Breast epithelium (tissue), 4 donors: ENCODE results near the gene CNKSR3. TPM values are rescaled to one million over a fixed set of nuclear protein-coding genes. Genes with fewer than 3 reads are reported as not detected.

Source experiments
- DNase-seq, 2 donors: peaks; one replicate each; pipeline ENCODE4 v3.0.0-alpha.2; 2019; ENCODE audit warnings: low spot score in 2 of 2
- H3K27ac ChIP-seq, 2 donors: fragments of 200-600 bp; sonication (generic) in 1 of 2; one replicate each; pipeline ENCODE4 v1.5.1; 2016 to 2019; ENCODE audit warnings: mild to moderate bottlenecking in 1 of 2
- H3K27me3 ChIP-seq, 2 donors: fragments of 200-600 bp; sonication (generic) in 1 of 2; one replicate each; pipeline versions ENCODE4 v1.5.1 to v1.6.0; 2017 to 2019; ENCODE audit warnings: control low read depth in 1 of 2, mild to moderate bottlenecking in 1 of 2
- H3K36me3 ChIP-seq: fragments of 200-600 bp; one replicate; pipeline ENCODE4 v1.5.1; 2019
- H3K4me1 ChIP-seq, 2 donors: fragments of 200-600 bp; sonication (generic); one replicate each; pipeline ENCODE4 v1.5.1; 2016 to 2019; ENCODE audit warnings: control low read depth in 1 of 2
- H3K4me3 ChIP-seq, 3 donors: fragments of 200-600 bp; sonication (generic); 1 replicate in 2 of 3; 2 replicates in 1 of 3; pipeline ENCODE4 v1.5.1; 2016 to 2019; ENCODE audit warnings: mild to moderate bottlenecking in 3 of 3, moderate library complexity in 2 of 3
- H3K9me3 ChIP-seq, 2 donors: fragments of 200-600 bp; sonication (generic) in 1 of 2; one replicate each; pipeline ENCODE4 v1.5.1; 2016 to 2019; ENCODE audit warnings: control low read depth in 1 of 2
- POLR2A ChIP-seq: fragments of 450-650 bp; IDR thresholded peaks from one replicate; pipeline ENCODE4 v1.6.1; 2016; ENCODE audit warnings: antibody characterized with exemption, mild to moderate bottlenecking, moderate library complexity
- POLR2AphosphoS5 ChIP-seq, 3 donors: sonication (generic); formaldehyde crosslinking; IDR thresholded peaks; one replicate each; pipeline ENCODE4 v1.6.1; 2017; ENCODE audit warnings: antibody characterized with exemption in 3 of 3
- intact Hi-C: fragments of 100-400 bp; cut with DNase I; formaldehyde crosslinking; loops from one replicate; pipeline ENCODE4 v1.15.1; 2023; ENCODE audit warnings: low total_unique reads
- total RNA-seq, 3 donors: library from RNA; depleted of rRNA; stranded (reverse); fragments of >200 nt; gene quantifications; one replicate each; pipeline ENCODE4 v1.1.0, GENCODE V29; 2016
- TF ChIP-seq, protein P1 (sequence below), 3 donors: fragments of 450-650 bp; IDR thresholded peaks; one replicate each; pipeline ENCODE4 v1.5.1; 2016 to 2017; ENCODE audit warnings: antibody characterized with exemption in 3 of 3, mild to moderate bottlenecking in 3 of 3, moderate library complexity in 3 of 3

The CNKSR3 gene
- total RNA-seq, 3 donors from 2014 or later: 2.1 to 8.6 (median 5.2) TPM

- intact Hi-C loops: no loop called here
Measured at GRCh38 chr6:154406301-154406700, 104.2 kb downstream of the CNKSR3 start.

DNA sequence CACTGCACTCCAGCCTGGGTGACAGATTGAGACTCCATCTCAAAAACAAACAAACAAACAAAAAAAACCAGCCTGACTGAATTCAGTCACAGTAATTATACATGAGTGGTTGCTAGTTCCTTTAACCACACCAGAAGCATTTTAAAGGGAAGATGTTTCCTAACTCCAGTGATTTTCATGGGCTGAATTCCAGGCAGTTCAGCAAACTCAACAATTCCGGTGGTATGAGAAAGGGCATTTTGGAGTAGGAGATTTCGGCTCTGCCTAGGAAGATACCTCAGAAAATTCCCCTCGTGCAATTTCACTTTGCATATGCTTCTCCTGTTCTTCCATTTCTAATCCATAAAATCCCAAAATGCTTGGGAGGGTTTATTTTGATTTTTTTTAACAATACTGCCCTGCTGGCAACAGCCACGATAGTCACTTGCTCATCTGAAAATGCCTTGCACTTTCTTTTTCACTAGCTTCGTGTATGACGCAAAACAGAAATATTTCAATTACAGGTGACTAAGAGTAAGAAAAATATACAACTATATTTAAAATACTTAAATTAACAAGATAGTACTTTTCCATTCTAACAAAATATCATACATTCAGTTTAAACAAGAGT lies 105.6 kb downstream of the CNKSR3 start:
- DNase-seq: no peak
- no peak overlapping the region for H3K27ac ChIP-seq

More at GRCh38 chr6:154406301-154406700, 104.2 kb downstream of the CNKSR3 start:
- DNase-seq: no peak
- H3K4me3 ChIP-seq: no peak overlapping the region
- TF ChIP-seq, protein P1, sequence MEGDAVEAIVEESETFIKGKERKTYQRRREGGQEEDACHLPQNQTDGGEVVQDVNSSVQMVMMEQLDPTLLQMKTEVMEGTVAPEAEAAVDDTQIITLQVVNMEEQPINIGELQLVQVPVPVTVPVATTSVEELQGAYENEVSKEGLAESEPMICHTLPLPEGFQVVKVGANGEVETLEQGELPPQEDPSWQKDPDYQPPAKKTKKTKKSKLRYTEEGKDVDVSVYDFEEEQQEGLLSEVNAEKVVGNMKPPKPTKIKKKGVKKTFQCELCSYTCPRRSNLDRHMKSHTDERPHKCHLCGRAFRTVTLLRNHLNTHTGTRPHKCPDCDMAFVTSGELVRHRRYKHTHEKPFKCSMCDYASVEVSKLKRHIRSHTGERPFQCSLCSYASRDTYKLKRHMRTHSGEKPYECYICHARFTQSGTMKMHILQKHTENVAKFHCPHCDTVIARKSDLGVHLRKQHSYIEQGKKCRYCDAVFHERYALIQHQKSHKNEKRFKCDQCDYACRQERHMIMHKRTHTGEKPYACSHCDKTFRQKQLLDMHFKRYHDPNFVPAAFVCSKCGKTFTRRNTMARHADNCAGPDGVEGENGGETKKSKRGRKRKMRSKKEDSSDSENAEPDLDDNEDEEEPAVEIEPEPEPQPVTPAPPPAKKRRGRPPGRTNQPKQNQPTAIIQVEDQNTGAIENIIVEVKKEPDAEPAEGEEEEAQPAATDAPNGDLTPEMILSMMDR (IDR thresholded peaks at IDR 0.05): no peak
- TF ChIP-seq POLR2AphosphoS5 (IDR thresholded peaks at IDR 0.05) (no peak), POLR2A (no peak)
- H3K4me1 ChIP-seq: peaks cover 0 to 4% of the 10 kb centered on the region in 2 donors
- no peak overlapping the region for H3K27ac ChIP-seq
- H3K9me3 ChIP-seq: no peaks in the 10 kb centered on the region
- H3K36me3 ChIP-seq: no peaks in the 10 kb centered on the region
- no peaks in the 10 kb centered on the region for H3K27me3 ChIP-seq

DNA sequence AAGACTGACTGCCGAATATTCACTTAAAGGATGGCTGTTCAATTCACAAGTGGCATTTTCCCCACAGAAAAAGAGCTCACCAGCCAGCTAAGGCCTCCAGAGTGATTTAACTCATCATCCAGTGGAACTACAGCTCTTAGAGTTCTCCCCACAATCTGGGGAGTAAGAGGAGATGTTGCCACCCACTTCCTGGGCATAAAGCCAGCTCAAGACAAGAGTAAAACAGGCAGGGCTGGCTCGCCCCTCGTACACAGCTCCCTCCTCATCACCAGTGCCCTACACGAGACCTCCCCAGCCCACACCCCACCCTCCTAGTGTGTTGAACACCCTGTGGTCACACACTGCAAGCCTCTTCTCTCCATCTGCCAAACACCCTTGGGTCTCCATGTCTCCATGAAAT lies 106.7 kb downstream of the CNKSR3 start:
- H3K9me3 ChIP-seq: no peaks in the 10 kb centered on the region
- no peak overlapping the region for H3K27ac ChIP-seq
- no peak overlapping the region for H3K4me3 ChIP-seq
- DNase-seq: no peak
- H3K4me1 ChIP-seq: no peaks in the 10 kb centered on the region
- intact Hi-C loops: no loop called here
- no peaks in the 10 kb centered on the region for H3K36me3 ChIP-seq
- TF ChIP-seq POLR2A: no peak
- TF ChIP-seq, protein P1 (IDR thresholded peaks at IDR 0.05): no peak
- TF ChIP-seq POLR2AphosphoS5 (IDR thresholded peaks at IDR 0.05): no peak
- H3K27me3 ChIP-seq: no peaks in the 10 kb centered on the region

More for the DNA sequence above, 105.6 kb downstream of the CNKSR3 start:
- no peak for TF ChIP-seq POLR2AphosphoS5 (IDR thresholded peaks at IDR 0.05)
- TF ChIP-seq, protein P1 (IDR thresholded peaks at IDR 0.05): no peak
- H3K9me3 ChIP-seq: no peaks in the 10 kb centered on the region
- no peaks in the 10 kb centered on the region for H3K36me3 ChIP-seq
- H3K4me3 ChIP-seq: no peak overlapping the region
- no peaks in the 10 kb centered on the region for H3K27me3 ChIP-seq
- peaks cover 0 to under 1% of the 10 kb centered on the region in 2 donors for H3K4me1 ChIP-seq
- intact Hi-C loops: no loop called here

- TF ChIP-seq POLR2AphosphoS5 (IDR thresholded peaks at IDR 0.05) (no peak), POLR2A (no peak)
- TF ChIP-seq, protein P1 (IDR thresholded peaks at IDR 0.05): no peak
- Histone ChIP-seq H3K9me3 (no peaks in the 10 kb centered on the region), H3K27ac (no peak overlapping the region), H3K4me1 (no peaks in the 10 kb centered on the region), H3K27me3 (no peaks in the 10 kb centered on the region), H3K36me3 (no peaks in the 10 kb centered on the region), H3K4me3 (no peak overlapping the region)
- DNase-seq: no peak
- intact Hi-C loops: no loop called here
Measured at GRCh38 chr6:154402081-154402780, 108.3 kb downstream of the CNKSR3 start.

DNA sequence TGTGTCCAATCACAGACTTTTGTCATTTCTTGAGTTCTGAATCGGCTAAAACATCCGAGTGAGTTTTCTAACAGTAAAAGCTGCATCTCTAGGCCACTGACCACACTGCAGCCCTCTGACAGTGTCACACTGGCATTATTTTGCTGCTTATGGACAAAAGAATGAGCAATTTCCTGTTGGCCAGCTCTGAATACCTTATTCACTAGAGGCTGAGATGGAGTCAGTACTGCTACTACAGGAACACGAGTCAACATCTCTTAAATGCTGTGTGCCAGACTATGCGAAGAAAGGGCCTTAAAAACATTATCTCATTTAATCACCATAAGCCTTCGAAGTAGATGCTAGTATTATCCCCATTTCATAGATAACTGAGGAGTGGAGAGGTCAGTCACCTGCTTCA lies 111.4 kb downstream of the CNKSR3 start:
- H3K27ac ChIP-seq: no peak overlapping the region

More for the DNA sequence above, 111.4 kb downstream of the CNKSR3 start:
- Histone ChIP-seq H3K9me3 (no peaks in the 10 kb centered on the region), H3K4me1 (no peaks in the 10 kb centered on the region), H3K4me3 (no peak overlapping the region), H3K27me3 (no peaks in the 10 kb centered on the region), H3K36me3 (no peaks in the 10 kb centered on the region)
- intact Hi-C loops: no loop called here
- TF ChIP-seq, protein P1 (IDR thresholded peaks at IDR 0.05): no peak
- TF ChIP-seq POLR2A (no peak), POLR2AphosphoS5 (IDR thresholded peaks at IDR 0.05) (no peak)
- DNase-seq: no peak
